GM21447 (cell line): ENCODE results near the gene GNA14.

Experiments
- ATAC-seq: cut with Tn5 transposase; IDR thresholded peaks from one replicate; pipeline ENCODE4 v1.9.1; 2021; ENCODE audit not compliant: unreplicated experiment

The GNA14 gene

GRCh38 chr9:77543131-77543822 is 104.8 kb downstream of the GNA14 start:
- no peak for ATAC-seq

DNA sequence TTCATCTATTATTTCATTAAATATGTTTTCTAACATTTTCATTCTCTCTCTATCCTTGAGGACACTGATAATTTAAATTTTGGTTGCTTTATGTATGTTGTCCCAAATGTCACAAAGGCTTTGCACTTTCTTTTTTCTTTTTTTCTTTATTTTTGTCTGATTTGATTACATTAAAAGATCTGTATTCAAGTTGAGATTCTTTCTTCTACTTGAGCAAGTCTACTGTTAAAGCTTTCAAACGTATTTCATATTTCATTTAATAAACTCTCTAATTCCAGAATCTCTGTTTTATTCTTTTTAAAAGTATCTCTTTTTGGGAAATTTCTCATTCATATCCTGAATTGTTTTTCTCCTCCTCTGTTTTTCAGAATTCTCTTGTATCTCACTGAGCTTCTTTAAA is 106.5 kb downstream of the GNA14 start:
- ATAC-seq, result no peak

DNA sequence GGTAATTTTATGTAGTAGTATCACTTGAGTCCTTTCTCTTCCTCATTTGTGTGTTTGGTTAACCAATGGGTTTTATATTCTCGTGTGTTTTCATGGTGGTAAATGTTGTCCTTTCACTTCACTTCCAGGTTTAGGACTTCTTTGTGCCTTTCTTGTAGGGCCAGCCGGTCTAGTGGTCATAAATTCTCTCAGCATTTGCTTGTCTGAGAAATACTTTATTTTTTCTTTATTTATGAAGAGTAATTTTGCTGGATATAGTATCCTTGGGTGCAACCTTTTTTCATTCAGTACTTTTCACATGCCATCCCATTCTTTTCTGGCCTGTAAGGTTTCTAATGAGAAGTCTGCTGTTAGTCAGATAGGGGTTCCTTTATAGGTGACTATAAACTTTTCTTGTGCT is 107.1 kb downstream of the GNA14 start:
- ATAC-seq, result no peak

DNA sequence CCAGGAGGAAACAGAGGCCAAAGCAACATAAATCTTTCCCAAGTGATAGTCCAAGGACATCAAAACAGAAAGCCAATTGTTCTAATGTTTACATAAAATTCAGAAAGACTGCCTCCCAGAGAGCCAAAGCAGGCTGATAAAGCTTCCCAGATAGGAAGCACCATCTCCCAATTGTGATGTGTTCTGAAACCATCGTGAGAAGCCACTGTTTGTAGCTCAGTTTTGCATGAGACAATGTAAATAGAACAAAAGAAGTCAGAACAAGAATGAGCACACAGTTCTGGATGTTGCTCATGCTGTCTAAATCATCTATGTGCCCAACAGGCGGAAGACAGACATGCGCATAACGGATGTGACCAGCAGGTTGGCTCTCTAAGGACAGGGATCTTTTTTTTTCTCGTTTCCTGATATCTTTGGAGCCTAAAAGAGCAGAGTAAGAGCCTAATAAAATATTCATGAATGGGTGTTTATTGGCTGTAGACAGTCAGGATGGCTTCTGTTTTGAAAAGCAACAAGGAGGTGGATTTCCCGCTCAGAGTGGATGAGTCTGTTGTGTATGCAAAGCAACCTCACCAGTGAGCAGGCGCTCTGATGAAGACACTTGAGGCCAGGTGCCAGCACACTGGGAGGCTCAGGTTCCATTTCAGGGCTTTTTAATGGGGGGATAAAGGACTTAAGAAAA is 113.6 kb downstream of the GNA14 start:
- ATAC-seq, result no peak

DNA sequence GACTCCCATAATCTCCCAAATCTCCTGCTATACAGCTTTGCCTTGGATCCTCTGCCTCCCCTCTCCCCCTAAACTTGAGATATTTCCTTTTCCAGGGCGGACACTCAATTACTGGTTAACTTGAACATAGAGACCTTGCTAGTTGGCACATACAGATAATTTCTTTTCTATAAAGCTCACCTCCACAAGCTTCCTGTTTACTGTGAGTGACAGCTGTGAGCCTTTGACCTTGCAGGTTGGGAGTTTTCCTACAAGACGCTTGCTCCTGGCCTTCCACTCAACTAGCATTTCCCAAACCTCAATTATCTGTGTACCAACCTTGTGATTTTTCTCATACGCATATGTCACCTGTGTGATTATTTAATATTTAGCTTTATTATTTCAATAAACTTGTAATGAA is 114.5 kb downstream of the GNA14 start:
- no peak for ATAC-seq

- no peak for ATAC-seq
Measured at GRCh38 chr9:77532607-77533006, 115.5 kb downstream of the GNA14 start.

GRCh38 chr9:77531400-77531799 is 116.7 kb downstream of the GNA14 start:
- ATAC-seq, result no peak

DNA sequence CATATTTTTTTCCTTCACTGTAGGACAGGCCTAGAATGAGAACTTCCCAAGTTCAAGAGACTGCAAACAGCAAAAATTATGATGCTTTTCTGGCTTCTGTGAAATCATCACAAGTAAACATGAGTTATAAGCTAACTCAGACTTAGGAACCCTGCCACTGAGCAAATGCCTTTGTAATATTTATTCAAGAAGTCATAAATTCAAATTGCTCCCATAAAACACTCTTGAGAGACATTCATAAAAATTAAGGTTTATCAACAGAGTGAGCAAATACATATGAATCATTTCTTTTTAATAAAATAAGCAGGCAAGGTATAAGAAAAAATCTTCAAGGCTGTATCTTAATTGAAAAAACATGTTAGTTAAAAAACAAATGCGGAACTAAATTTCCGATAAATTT is 124.2 kb downstream of the GNA14 start:
- no peak for ATAC-seq

DNA sequence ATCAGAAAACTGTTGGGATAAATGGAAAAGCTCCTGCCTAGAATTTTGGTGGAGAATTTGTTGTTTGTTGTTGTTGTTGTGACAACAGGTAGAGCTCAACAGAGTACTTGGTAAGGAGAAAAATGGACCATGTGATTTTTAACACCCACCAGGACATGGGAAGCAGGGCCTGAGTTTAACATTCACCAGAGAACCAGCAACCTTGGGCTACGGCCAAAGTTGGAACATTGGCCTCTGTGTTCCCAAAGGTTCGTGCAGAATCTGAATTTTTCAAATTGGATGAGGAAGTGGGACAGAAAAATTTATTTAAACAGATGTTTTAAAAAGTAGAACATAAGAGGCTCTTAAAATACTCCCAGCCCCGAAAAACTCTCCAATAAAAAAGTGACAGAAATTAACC is 127.0 kb downstream of the GNA14 start:
- no peak for ATAC-seq

GRCh38 chr9:77518688-77519087 is 129.4 kb downstream of the GNA14 start:
- no peak for ATAC-seq

DNA sequence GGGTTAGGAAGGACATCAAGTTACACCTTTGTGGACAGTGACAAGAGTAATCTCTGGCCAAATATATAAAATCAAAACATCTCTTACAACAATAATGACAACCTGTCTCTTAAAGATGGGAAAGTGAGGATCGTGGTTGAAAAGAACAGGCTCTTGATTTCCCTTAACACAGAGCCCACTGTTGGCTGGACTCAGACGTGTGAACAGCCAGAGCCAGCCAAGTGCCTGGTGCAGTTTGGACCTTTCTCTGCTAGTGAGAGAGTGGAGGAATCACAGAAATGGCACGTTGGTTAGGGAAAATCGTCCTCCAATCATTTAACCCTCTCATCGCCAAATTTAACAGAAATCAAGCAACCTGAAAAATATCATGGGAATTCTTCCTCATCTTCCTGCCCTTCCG is 131.3 kb downstream of the GNA14 start:
- ATAC-seq, result no peak

DNA sequence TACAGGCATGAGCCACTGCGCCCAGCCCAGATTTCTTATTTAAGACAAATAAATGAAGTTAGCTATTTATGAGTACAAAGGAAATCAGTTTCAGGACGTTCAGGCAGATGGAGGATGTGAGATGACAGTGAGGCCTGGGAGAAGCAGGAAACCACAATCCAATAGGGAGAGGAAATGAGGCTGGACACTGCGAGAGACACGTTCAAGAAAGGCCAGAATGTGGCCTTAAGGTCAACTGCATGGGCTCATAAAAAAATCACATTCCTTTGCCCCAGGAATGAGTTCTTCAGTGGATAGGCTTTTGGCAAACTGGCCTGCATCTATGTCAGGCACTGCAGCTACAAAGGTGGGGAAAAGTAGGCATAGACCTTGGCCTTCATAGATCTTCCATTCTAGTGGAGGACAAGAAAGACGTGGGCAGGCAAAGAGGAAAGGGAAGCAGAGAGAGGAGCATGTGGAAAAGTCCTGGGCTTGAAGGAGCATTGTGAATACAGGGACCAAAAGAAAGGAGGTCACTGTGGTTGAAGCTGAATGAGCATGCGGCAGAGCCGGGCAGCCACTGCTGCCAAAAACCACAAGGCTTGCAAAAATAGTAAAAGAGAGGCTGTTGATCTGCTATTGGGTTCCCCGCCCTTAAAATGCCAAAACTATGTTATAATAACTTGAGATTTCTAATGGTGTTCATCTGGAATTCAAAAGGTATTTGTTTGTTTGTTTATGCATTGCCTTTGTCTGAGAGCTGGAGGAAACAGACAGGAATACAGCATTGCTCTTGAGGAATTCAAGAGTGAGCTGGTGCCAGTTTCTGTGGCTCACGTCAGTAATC is 133.0 kb downstream of the GNA14 start:
- no peak for ATAC-seq

DNA sequence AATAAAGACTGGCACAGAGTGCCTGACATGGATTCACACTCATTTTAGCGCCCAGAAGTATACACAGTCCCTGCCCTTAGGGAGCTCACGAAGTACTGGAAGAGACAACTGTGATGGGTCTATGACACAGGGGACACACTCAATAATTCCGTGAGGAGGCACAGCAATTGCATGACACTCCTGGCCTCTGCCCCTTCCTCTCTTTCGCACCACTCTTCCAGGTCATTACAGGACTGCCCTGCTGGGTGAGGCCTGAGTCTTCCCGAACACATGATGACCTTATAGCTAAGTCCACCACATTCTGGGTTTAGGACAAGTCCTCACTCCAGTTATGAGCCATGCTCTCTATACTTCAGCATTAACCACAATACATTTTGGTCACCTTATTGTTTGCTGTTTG is 134.7 kb downstream of the GNA14 start:
- no peak for ATAC-seq

DNA sequence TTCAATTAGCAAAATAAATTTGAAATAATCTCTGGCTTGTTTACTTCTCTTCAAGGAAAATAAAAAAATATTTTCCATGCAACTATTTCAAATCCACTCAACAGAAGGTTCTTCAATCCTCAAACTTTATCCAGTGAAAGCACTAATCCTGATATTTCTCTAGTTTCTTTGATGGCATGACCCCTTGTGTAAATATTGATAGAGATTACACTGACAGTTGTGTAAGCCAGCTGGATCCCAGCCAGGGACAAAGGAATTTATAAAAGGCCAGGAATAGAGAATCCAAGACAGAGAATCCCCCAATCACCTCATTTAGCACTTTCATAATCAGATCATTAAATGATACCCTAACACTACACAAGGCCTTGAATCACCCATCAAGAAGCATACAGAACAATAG is 135.2 kb downstream of the GNA14 start:
- no peak for ATAC-seq

- no peak for ATAC-seq
Measured at GRCh38 chr9:77511525-77511924, 136.6 kb downstream of the GNA14 start.

- no peak for ATAC-seq
Measured at GRCh38 chr9:77510666-77511065, 137.5 kb downstream of the GNA14 start.

DNA sequence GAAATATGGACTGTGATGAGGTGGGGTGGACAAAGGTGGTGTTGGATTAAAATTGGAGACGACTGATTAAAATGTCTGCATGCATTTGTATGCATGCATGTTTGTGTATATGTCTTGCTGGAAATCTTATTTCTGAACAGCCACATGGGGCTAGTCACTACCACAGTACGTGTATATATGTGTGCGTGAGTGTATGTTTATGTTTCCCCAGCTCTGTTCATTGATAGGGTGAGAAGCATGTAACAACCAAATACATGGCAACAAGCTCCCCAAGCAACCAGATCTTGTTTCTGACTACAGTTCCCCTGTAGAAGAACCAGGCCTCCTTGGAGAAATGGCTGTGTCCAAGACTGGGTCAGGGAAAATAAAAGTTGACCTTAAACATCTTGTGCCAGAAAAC is 139.7 kb downstream of the GNA14 start:
- ATAC-seq, result no peak

DNA sequence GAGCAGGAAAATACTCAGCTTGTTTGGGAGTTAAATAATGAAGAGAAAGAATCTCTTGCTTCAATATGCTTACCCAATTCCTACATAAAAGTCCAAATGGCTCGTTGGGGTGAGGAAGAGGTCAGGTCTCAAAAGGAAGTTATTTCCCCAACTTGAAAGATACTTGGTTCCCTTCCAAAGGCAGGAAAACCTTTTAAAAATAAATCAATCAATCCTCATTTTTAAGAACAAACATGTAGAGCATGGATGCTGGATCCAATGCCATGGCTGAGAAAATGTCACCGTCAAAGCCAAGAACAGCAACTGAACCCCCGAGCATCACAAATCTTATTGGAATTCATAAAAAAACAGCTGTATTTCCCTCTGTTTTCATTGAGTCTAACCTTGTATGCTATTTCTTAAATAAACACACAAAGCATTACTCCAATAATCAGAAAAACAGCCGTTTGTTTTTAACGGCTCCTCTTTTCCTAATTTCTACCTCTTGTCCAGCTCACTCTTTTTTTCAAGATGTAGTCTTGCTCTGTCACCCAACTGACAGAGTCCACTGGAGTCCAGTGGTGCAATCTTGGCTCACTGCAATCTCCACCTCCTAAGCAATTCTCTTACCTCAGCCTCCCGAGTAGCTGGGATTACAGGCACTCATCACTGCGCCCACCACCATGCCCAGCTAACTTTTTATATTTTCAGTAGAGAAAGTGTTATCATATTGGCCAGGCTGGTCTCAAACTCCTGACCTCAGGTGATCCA is 140.7 kb downstream of the GNA14 start:
- ATAC-seq, result no peak

DNA sequence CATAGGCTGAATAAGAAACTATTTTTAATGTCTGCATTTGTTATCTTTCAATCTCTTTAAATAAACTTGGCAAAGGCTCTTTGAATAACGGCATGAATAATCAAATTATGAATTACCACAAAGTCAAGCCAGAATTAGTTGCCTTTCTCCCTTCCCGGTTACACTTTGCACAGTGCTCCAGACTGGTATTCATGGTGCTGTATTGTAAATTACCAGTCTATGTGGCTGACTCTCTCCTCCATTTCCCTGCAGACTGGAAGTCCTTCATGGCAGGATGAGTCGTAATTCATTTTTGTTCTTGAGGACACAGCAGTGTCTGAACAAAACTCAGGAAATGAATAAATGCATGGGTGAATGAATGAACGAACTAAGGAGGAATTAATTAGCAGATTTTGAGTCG is 142.9 kb downstream of the GNA14 start:
- ATAC-seq, result no peak

- ATAC-seq, result no peak
Measured at GRCh38 chr9:77502568-77502967, 145.6 kb downstream of the GNA14 start.

GRCh38 chr9:77498891-77499290 is 149.2 kb downstream of the GNA14 start:
- ATAC-seq, result no peak
